ENCODE results near the gene ATXN10. TPM values are rescaled to one million over a fixed set of nuclear protein-coding genes. Genes with fewer than 3 reads are reported as not detected.

Gene ATXN10
- polyA plus RNA-seq, 1 donor from 2014 or later: 86.9 TPM

DNA sequence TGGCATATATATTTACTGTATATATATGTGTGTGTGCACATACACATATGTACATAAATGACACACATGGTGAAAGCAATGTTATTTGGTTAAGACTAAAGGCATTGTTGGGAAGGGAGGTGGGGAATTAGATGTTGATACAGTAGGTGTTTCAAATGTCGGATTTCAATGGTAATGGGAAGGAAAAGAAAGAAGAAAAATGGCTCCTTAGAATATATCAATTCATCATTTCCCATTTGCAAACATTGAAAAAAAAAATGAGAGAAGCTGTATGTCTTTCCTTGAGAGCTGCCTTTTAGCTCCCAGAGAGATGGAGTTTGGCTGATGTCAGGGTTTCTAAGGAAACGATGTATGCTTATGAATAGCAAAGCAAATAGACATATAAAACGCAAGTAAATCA lies 33.4 kb upstream of the ATXN10 start:
- Mint-ChIP-seq H3K27ac (no peak overlapping the region), H3K27me3 (peaks cover 40% of the 10 kb centered on the region), H3K4me3 (no peak overlapping the region), H3K4me1 (peaks cover 0 to 3% (median 0%) of the 10 kb centered on the region in 3 donors), H3K9me3 (no peaks in the 10 kb centered on the region), H3K36me3 (no peaks in the 10 kb centered on the region)

DNA sequence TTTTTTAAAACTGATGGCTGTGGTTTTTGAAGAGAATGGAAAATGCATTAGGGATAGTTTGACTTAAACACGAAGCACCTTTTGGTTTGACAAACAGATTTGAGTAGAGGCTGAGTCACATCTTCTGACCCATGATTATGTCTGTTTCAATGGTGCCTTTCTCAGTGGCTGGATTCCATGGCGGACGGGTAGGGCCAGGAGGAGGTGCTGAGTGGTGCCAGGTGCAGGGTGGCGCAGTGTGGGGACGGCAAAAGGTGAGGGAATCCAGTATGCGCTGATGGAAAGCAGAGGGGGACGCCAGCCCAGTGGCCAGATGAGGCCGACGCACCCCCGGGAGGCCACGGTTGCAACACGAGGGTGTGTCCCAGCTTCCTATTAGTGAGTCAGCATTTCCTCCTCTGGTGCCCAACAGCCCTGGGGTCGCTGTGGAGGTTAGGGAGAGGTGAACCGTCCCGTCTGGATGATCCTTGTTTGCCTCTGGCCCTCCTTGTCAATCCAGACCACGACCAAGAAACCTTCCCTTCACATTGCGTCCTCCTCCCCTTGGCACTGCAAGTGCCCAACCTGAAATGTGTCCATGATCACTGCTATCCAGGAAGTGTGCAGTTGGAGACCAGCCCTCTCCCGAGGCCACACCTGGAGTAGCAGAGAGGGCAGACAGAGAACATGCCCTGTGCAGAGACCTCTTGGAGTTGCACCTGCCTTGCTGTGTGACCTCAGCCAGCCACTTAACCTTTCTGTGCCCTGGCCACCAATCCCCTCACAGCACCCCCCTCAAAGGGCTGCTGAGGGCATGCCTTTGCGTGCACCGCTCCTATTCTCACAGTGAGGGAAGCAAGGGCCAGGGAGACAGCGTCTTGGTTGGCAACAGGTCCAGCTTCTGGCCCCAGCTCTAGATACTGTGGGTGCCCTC lies 32.5 kb upstream of the ATXN10 start:
- no peak overlapping the region for H3K4me3 Mint-ChIP-seq
- H3K27ac Mint-ChIP-seq: no peak overlapping the region
- peaks cover 36% of the 10 kb centered on the region for H3K27me3 Mint-ChIP-seq
- H3K4me1 Mint-ChIP-seq: peaks cover 0 to 3% (median 0%) of the 10 kb centered on the region in 3 donors
- no peaks in the 10 kb centered on the region for H3K9me3 Mint-ChIP-seq
- H3K36me3 Mint-ChIP-seq: no peaks in the 10 kb centered on the region

DNA sequence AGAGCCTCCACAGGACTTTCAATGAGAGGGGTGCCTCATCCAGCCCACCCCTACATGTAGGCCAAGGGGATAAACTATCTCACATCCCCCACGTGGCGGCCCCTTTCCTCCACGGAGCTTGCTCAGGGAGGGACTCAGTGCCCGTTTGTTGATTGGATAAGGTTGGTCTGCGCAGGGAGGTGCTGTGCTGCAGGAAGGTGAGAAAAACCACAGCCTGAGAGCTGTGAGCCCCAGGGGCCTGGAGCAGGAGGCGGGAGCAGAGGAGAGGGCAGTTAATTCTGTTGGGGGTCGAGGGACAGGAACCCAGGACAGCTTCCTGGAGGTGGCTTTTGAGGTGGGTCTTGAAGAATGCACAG lies 31.9 kb upstream of the ATXN10 start:
- no peaks in the 10 kb centered on the region for H3K9me3 Mint-ChIP-seq
- H3K27me3 Mint-ChIP-seq: peaks cover 38% of the 10 kb centered on the region
- no peak overlapping the region for H3K27ac Mint-ChIP-seq
- H3K4me3 Mint-ChIP-seq: peak overlapping the region in 1 of 4 donors; percentile 73
- no peaks in the 10 kb centered on the region for H3K36me3 Mint-ChIP-seq
- peaks cover 0 to 3% (median 0%) of the 10 kb centered on the region in 3 donors for H3K4me1 Mint-ChIP-seq

DNA sequence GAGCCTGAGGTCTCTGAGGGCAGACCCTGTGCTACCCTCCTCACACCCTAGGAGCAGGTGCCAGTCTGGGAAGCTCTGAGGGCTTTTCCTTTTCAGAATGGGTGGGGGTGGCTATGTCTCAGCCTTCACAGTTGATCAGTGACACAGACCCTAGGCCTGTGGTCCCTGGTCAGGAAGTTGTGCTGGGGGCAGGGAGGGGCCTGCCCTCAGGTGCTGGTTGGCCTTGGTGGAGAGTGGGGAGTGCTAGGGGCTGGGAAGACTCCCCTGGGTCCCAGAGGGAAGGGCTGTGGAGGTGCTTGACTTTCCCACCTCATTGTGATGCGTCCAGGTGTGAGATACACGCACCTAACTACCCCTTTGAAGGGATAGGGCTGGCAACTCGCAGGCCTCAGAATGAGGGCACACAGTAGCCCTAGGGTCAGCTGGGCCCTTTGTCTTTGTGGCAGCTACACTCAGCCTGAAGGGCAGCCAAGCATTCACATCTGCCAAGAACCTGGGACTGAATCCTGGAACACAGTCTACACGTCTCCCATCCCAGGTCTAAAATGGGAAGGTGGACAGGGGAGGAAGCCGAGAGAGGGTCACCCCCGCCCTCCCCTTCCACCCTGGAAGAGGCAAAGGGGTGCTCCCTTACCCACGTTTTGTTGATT lies 31.2 kb upstream of the ATXN10 start:
- peaks cover 44% of the 10 kb centered on the region for H3K27me3 Mint-ChIP-seq

DNA sequence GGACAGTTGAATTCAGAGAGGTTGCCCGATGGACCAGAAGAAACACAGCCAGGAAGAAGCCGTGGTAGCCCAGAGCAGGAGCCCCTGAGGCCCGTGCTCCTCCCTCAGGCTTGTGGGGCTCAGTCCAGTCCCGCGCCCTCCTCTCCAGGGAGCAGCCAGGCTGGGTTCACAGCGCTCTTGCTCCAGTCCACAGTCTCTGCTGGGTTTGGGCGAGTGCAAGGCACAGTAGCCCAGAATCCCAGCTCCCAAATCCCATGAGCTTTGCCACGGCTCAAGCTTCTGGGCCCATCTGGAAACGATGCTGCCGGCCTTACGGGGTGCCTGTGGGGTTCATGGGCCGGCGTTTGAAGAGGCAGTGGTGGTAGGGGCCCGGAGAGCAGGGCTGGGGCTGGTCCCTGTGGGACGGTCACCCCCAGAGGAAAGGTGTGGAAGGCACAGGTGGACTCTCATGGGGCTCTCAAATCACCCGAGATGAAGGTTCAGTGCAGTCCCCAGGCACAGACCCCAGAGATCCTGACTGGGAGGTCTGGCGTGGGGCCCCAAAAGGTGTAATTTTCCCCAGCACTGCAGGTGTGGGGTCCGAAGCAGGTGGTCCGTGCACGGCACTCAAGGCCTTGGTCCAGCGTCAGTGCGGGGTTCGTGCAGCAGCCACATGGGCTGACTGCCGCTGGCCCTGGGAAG lies 30.6 kb upstream of the ATXN10 start:
- H3K9me3 Mint-ChIP-seq: no peaks in the 10 kb centered on the region
- peaks cover 45% of the 10 kb centered on the region for H3K27me3 Mint-ChIP-seq
- peaks cover 0 to 5% (median 3%) of the 10 kb centered on the region in 3 donors for H3K4me1 Mint-ChIP-seq
- H3K4me3 Mint-ChIP-seq: no peak overlapping the region
- no peaks in the 10 kb centered on the region for H3K36me3 Mint-ChIP-seq
- no peak overlapping the region for H3K27ac Mint-ChIP-seq

More for the DNA sequence above, 31.2 kb upstream of the ATXN10 start:
- Mint-ChIP-seq H3K27ac (no peak overlapping the region), H3K36me3 (no peaks in the 10 kb centered on the region), H3K4me3 (no peak overlapping the region), H3K9me3 (no peaks in the 10 kb centered on the region), H3K4me1 (peaks cover 0 to 3% (median 2%) of the 10 kb centered on the region in 3 donors)

DNA sequence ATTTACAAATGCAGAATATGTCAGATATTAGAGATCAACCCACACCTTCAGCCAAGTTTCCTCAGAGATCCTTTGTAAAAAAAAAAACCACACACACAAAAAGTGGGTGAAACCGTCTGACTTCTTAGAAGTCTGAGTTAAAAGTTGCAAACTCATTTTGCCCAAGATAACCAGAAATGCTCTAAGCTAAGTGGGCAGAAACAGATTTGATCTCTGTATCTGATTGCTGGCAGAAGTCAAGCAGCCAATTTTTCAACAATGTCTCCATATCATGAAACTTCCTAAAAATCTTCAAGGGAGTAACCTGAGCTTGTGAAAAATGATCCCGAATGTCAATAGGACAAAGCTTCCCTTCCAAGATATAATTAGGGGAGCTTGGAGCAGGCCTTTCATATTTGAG lies 28.6 kb upstream of the ATXN10 start:
- Mint-ChIP-seq H3K27me3 (peaks cover 54% of the 10 kb centered on the region), H3K27ac (no peak overlapping the region), H3K36me3 (no peaks in the 10 kb centered on the region), H3K4me3 (no peak overlapping the region), H3K4me1 (peaks cover 0 to 5% (median 3%) of the 10 kb centered on the region in 3 donors), H3K9me3 (no peaks in the 10 kb centered on the region)

DNA sequence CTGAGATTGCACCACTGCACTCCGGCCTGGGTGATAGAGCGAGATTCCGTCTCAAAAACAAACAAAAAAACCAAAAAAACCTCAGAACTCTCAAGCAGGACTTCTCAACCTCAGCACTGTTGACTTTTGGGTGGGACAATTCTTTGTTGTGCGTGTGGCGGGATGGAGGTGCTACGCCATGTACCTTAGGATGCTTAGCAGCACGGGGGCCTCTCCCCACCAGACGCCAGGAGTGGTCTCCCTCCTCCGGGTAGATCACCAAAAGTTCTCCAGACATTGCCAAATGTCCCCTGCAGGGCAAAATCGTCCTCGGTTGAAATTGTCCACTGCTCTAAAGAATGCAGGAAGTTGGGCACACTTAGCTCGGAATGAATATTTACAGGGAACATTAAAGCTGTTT lies 26.9 kb upstream of the ATXN10 start:
- Mint-ChIP-seq H3K36me3 (no peaks in the 10 kb centered on the region), H3K4me1 (peaks cover 0 to 5% (median 0%) of the 10 kb centered on the region in 3 donors), H3K4me3 (no peak overlapping the region), H3K27me3 (peaks cover 44% of the 10 kb centered on the region), H3K27ac (peak overlapping the region in 1 of 3 donors; percentile 27), H3K9me3 (no peaks in the 10 kb centered on the region)

DNA sequence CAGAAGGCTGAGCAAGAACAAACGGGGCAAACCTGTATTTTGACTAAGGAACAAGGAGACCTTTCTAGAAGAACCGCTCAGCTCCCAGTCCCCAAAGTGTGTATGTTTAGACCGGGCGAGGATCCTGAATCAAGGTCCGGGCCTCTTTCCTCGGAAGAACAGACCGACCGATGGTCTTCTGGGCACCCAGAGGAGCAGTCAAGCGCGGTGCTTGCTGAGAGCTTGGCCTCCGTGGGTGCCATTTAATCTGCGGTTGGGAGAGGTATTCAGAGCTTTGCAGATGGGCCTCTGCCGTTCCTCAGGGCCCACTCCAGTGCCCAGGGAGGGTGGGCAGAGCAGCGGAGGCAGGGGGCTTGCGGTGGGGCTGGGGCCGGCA lies 26.5 kb upstream of the ATXN10 start:
- peaks cover 41% of the 10 kb centered on the region for H3K27me3 Mint-ChIP-seq

DNA sequence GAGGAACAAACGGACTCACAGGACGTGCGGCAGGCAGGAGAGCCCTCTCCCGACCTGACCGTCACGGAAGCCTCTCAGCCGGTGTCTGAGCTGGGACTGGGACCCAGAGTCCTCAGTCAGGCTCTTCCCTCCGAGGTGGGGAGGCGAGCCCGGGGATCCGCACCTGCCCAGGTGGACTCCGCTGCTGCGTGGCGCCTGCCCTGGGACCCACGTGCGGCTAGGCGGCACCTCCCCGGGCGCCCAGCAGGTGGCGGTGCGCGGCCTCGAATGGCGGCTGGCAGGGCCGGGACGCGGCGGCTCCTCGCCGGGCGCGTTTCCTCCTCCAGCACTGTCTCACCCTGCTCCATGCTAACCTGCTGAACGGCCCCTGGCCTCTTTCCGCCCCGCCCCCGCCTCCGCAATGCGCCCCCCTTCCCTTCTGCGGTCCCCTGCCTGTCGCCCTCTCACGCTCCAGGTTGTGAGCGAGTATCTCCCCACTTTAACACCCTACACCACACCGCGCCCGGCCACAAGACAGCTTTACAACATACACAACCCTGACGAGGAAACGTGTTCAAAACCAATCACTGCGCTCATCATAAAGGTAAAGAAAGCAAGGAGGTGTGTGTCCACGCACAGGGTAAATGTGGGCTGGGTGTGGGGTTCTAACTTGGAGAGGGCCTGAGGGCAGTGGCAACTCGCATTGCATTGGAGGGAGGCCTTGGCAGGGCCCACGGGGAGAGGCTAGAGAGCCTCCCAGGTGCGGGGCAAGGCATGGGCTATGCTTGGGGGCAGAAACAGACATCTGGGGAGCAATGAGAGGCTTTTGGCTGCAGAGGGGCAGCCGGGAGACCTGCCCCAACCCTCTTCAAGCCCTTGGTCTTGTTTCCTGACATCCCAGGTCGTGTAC lies 25.9 kb upstream of the ATXN10 start:
- no peaks in the 10 kb centered on the region for H3K9me3 Mint-ChIP-seq
- H3K27ac Mint-ChIP-seq: no peak overlapping the region
- peaks cover 37% of the 10 kb centered on the region for H3K27me3 Mint-ChIP-seq
- H3K4me1 Mint-ChIP-seq: peaks cover 0 to 5% (median 0%) of the 10 kb centered on the region in 3 donors
- no peak overlapping the region for H3K4me3 Mint-ChIP-seq
- H3K36me3 Mint-ChIP-seq: no peaks in the 10 kb centered on the region

More for the DNA sequence above, 26.5 kb upstream of the ATXN10 start:
- Mint-ChIP-seq H3K4me3 (no peak overlapping the region), H3K4me1 (peaks cover 0 to 5% (median 0%) of the 10 kb centered on the region in 3 donors), H3K27ac (peak overlapping the region in 1 of 3 donors; percentile 27), H3K36me3 (no peaks in the 10 kb centered on the region), H3K9me3 (no peaks in the 10 kb centered on the region)

DNA sequence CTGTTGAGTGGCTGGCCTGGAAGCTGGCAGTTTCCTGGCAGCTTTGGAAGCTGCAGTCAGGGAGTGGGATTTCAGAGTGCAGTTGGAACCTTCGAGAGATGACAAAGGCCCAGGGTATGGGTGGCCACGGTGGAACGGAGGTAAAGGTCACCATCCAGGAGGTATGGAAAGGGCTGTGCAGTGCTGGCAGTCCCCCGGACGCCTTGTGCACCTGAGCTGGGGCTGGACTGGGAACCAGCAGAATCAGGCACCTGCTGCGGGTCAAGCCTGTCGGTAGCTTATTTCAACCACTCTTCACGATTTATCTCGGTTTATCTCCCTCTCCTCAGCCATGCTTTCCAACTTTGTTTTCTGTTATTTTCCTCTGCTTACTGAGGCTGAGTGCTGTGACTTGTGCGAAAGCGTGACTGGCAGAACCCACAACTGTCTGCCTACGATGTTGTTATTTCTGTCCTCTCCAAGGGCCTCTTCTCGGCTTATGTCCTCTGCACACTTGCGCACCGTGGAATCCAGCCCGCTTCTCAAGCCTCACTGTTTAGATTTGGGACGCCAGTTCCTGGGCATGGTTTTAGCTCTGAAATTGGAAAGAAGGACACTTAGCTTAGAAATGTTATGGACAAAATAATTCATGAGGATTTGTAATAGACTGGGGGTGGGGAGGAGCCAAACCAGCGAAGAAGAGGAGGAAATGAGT lies 24.0 kb upstream of the ATXN10 start:
- H3K4me1 Mint-ChIP-seq: peaks cover 0 to 5% (median 0%) of the 10 kb centered on the region in 3 donors
- H3K27ac Mint-ChIP-seq: no peak overlapping the region
- no peaks in the 10 kb centered on the region for H3K36me3 Mint-ChIP-seq
- H3K9me3 Mint-ChIP-seq: no peaks in the 10 kb centered on the region
- H3K27me3 Mint-ChIP-seq: peaks cover 28% of the 10 kb centered on the region
- no peak overlapping the region for H3K4me3 Mint-ChIP-seq

DNA sequence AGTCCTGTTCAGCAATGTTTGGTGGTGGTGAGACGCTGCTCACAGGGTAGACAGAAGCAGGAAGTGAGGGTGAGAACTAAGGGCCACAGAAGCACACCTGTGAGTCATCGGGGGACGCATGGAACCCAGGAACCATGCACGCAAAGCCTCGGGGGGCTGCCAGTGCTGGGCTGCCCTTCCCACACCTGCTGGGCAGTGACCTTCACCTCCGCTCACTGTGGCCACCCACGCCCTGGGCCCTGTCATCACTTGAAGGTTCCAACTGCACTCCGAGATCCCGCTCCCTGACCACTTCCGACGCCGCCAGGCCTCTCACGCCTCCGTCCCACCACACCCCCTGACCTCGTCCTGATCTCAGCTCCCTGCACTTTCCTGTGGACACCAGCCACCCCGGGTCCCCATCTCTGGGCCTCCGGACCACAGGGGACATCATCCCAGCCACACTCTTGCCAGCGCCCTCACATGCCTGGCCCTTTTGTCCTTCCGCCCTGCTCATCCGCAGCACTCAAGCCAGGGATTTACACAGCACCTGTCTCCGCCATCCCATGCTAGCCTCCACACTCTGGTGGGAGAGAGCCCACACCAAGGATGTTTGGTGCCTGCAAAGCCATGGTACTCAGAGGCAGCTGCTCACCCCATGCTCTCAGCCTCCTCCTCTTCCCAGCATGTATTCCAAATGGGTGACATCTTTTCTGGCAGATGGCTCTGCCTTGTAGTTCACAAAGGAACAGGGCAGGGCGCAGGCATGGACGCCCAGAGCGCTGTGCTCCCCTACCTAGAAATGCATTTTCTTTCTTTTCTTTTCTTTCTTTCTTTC lies 23.1 kb upstream of the ATXN10 start:
- no peaks in the 10 kb centered on the region for H3K36me3 Mint-ChIP-seq
- no peak overlapping the region for H3K4me3 Mint-ChIP-seq
- no peaks in the 10 kb centered on the region for H3K9me3 Mint-ChIP-seq
- H3K27me3 Mint-ChIP-seq: peaks cover 27% of the 10 kb centered on the region
- H3K27ac Mint-ChIP-seq: no peak overlapping the region
- H3K4me1 Mint-ChIP-seq: peaks cover 0 to 5% (median 0%) of the 10 kb centered on the region in 3 donors

DNA sequence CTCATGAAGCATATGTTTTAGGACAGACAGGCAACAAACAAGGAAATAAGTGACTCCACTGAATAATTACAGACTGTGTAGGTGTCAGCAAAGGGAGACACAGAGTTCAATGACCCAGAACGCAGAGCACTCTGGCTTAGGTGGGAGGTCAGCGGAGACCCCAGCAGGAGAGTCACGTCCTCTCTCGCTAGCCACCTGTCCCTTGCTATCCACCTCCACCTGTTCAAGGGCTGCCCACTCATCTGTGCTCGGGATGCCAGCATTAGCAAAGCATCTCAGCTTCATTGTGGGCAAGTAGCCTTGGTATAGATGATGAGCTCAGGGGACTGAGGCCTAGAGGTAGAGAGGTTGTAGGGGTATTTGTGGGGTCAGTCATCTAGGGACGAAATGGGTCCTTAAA lies 21.8 kb upstream of the ATXN10 start:
- no peak overlapping the region for H3K27ac Mint-ChIP-seq
- H3K4me3 Mint-ChIP-seq: no peak overlapping the region
- no peaks in the 10 kb centered on the region for H3K9me3 Mint-ChIP-seq
- peaks cover 0 to 5% (median 0%) of the 10 kb centered on the region in 3 donors for H3K4me1 Mint-ChIP-seq
- H3K27me3 Mint-ChIP-seq: peaks cover 26% of the 10 kb centered on the region
- H3K36me3 Mint-ChIP-seq: no peaks in the 10 kb centered on the region

DNA sequence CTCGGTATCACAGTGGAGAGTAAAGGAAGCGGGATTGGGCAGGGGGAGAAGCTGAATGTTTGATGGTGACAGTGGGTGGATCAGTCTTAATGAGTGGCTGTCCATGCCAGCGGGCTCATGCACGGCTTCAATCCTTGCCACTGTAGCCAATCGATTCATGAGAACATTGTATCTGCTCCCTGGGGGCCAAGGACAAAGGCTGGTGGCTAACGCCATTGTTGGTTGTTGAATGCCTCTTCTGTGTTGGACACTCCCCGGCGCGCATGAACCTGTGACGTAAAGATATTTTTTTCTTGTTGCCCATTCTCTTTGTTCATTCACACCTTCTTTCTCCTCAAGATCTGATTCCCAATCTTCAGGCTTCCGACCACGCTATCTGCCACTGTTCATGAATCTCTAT lies 20.9 kb upstream of the ATXN10 start:
- peaks cover 0 to 3% (median 0%) of the 10 kb centered on the region in 3 donors for H3K4me1 Mint-ChIP-seq
- no peak overlapping the region for H3K27ac Mint-ChIP-seq
- H3K36me3 Mint-ChIP-seq: no peaks in the 10 kb centered on the region
- H3K4me3 Mint-ChIP-seq: no peak overlapping the region
- peaks cover 21% of the 10 kb centered on the region for H3K27me3 Mint-ChIP-seq
- H3K9me3 Mint-ChIP-seq: no peaks in the 10 kb centered on the region

Measured in IgD-negative memory B cell (primary cell).